ENCODE measurements around the gene UBL7.

UBL7 gene

GRCh38 chr15:74449095-74449494, 11.9 kb downstream of the UBL7 start:
- TF ChIP-seq, protein P1, sequence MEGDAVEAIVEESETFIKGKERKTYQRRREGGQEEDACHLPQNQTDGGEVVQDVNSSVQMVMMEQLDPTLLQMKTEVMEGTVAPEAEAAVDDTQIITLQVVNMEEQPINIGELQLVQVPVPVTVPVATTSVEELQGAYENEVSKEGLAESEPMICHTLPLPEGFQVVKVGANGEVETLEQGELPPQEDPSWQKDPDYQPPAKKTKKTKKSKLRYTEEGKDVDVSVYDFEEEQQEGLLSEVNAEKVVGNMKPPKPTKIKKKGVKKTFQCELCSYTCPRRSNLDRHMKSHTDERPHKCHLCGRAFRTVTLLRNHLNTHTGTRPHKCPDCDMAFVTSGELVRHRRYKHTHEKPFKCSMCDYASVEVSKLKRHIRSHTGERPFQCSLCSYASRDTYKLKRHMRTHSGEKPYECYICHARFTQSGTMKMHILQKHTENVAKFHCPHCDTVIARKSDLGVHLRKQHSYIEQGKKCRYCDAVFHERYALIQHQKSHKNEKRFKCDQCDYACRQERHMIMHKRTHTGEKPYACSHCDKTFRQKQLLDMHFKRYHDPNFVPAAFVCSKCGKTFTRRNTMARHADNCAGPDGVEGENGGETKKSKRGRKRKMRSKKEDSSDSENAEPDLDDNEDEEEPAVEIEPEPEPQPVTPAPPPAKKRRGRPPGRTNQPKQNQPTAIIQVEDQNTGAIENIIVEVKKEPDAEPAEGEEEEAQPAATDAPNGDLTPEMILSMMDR (IDR thresholded peaks at IDR 0.05; ENCODE audit: low read depth, low read length, missing control alignments), result no peak
- no peak for DNase-seq (ENCODE audit: extremely low read depth, low read depth)
- H3K4me3 ChIP-seq (replicated peaks; ENCODE audit: low read depth, low read length), result no peak overlapping the region

- no peak overlapping the region for H3K4me3 ChIP-seq (replicated peaks; ENCODE audit: low read depth, low read length)
- no peak for DNase-seq (ENCODE audit: extremely low read depth, low read depth)
- TF ChIP-seq, protein P1 (IDR thresholded peaks at IDR 0.05; ENCODE audit: low read depth, low read length, missing control alignments), result no peak
Observed at GRCh38 chr15:74445816-74446763, 14.9 kb downstream of the UBL7 start.

DNA sequence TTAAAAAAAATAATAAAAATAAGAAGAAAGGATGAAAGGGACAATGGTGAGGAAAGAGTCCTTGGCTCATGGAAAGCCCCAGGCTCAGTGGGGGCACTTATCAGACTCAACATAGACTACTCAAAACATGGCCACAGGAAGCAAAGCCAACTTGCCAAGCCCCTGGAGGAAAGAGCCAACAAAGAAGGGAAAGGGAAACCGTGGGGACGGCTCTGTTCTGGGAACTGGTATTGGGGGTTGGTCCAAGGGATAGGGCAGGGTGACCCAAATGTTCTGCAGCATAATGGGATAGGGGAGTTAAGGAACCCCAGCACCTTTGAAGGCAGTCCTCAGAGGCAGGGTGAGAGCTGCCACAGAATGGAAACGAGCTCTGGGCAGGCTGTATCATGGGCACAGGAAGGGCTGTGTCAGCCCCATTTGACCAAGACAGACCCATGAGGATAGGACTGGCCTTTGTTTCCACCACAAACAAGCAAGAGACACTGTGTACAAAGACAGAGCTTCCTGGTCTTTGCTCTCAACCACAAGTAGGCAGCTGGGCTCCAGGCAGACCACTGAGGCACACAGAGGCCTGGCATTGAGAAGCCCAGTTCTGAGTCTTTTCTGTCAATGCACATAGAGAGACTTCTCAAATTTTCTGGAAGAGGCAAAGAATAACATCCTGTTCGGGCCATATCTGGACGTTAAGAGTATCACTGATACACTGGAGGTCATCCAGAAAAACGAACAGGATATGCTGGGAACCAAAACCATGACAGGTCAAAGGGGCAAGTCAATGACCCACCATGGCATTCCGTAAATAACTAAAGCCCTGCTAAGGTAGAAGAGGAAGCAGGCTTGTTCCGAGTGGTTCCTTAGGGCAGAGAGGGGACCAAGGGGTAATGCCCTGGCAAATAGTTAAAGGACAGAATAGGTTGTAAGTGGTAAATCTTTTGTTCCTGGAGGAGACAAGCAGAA, 16.6 kb downstream of the UBL7 start:
- DNase-seq (ENCODE audit: extremely low read depth, low read depth), result no peak
- TF ChIP-seq, protein P1 (IDR thresholded peaks at IDR 0.05; ENCODE audit: low read depth, low read length, missing control alignments), result no peak

GRCh38 chr15:74443100-74443909, 17.7 kb downstream of the UBL7 start:
- TF ChIP-seq, protein P1 (IDR thresholded peaks at IDR 0.05; ENCODE audit: low read depth, low read length, missing control alignments), result no peak
- H3K4me3 ChIP-seq (replicated peaks; ENCODE audit: low read depth, low read length), result no peak overlapping the region
- no peak for DNase-seq (ENCODE audit: extremely low read depth, low read depth)

More for the DNA sequence above, 16.6 kb downstream of the UBL7 start:
- H3K4me3 ChIP-seq (replicated peaks; ENCODE audit: low read depth, low read length), result no peak overlapping the region

- TF ChIP-seq, protein P1 (IDR thresholded peaks at IDR 0.05; ENCODE audit: low read depth, low read length, missing control alignments), result no peak
- DNase-seq (ENCODE audit: extremely low read depth, low read depth), result no peak
- H3K4me3 ChIP-seq (replicated peaks; ENCODE audit: low read depth, low read length), result no peak overlapping the region
Observed at GRCh38 chr15:74442604-74443003, 18.4 kb downstream of the UBL7 start.

DNA sequence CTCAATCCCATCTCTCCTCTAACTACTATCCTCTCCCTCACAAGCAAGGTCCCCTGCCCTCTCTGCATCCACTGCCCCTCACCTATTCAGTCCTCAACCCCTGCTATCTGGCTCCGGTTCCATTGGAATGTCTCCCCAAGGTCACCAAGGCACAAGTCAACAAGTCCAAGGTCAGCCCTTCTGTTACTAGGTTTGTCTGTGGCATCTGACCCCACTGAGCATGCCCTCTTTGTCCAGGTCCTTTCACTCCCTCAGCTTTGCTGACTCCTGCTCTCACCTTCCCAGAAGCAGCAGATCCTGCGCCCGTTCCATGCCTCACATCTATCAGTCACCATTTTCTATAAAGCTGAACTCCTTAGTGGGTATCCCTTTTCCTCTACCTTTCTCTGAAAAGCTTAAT, 18.9 kb downstream of the UBL7 start:
- H3K4me3 ChIP-seq (replicated peaks; ENCODE audit: low read depth, low read length), result no peak overlapping the region
- DNase-seq (ENCODE audit: extremely low read depth, low read depth), result no peak
- TF ChIP-seq, protein P1 (IDR thresholded peaks at IDR 0.05; ENCODE audit: low read depth, low read length, missing control alignments), result no peak

All from HFF-Myc (cell line).